K562 (cell line): ENCODE data around the gene TGM1. TPM values are rescaled to one million over a fixed set of nuclear protein-coding genes. Genes with fewer than 3 reads are reported as not detected.

ENCODE experiments used
- ARID3A ChIP-seq: IDR thresholded peaks from 2 replicates; pipeline ENCODE4 v1.6.1; 2012; ENCODE audit warnings: low read depth, low read length, improper control_type of control experiment, borderline replicate concordance
- ELK3 ChIP-seq: fragments of 450-650 bp; formaldehyde crosslinking; IDR thresholded peaks from 2 replicates; pipeline ENCODE4 v1.4.0; 2020; ENCODE audit warnings: mild to moderate bottlenecking
- NFRKB ChIP-seq: fragments of 450-650 bp; IDR thresholded peaks from 2 replicates; pipeline ENCODE4 v1.6.1; 2016; ENCODE audit warnings: low read depth
- PRPF4 ChIP-seq: fragments of 200-400 bp; formaldehyde crosslinking; IDR thresholded peaks from one replicate; pipeline ENCODE4 v1.6.1; 2017; ENCODE audit warnings: low read length, low read depth, mild to moderate bottlenecking; ENCODE audit not compliant: insufficient read depth, poor library complexity, severe bottlenecking
- SLC30A9 ChIP-seq: fragments of 250-450 bp; sonication (Bioruptor Pico); IDR thresholded peaks from 2 replicates; pipeline ENCODE4 v1.8.0; 2022; ENCODE audit warnings: mild to moderate bottlenecking, moderate library complexity
- SMAD1 ChIP-seq: fragments of 150-350 bp; IDR thresholded peaks from 2 replicates; pipeline ENCODE4 v1.6.1; 2014; ENCODE audit warnings: low read length, low read depth; ENCODE audit not compliant: partially characterized antibody
- SMARCC2 ChIP-seq: fragments of 450-650 bp; IDR thresholded peaks from 2 replicates; pipeline ENCODE4 v1.6.1; 2017; ENCODE audit warnings: antibody characterized with exemption, moderate library complexity, mild to moderate bottlenecking, low read depth
- VEZF1 ChIP-seq: fragments of 200-800 bp; sonication (Bioruptor generic); IDR thresholded peaks from 2 replicates; pipeline ENCODE4 v1.6.1; 2017; ENCODE audit warnings: missing genetic modification characterization, missing compliant biosample characterization
- ZNF347 ChIP-seq: fragments of 450-650 bp; formaldehyde crosslinking; IDR thresholded peaks from 2 replicates; pipeline ENCODE4 v1.4.0; 2020; ENCODE audit warnings: low read depth, mild to moderate bottlenecking, moderate library complexity
- ZNF507 ChIP-seq: conservative IDR thresholded peaks from 2 replicates; pipeline ENCODE4 v1.6.1; 2017; ENCODE audit warnings: missing genetic modification characterization, missing compliant biosample characterization
- polyA plus RNA-seq, 8 experiments: library from polyadenylated mRNA; depleted of rRNA in 4 of 8; stranded (reverse) in 5 of 8; unstranded in 3 of 8; fragments of >200 nt; fragmentation: Nextera tagmentation in 2 of 8; fragmentation: Illumina TruSeq in 1 of 8; extraction: Ambion mirVana in 2 of 8; extraction: Trizol in 1 of 8; gene quantifications; 2 replicates each; pipeline versions ENCODE4 v1.2.1 to v1.2.3, GENCODE V29; 2011 to 2014; ENCODE audit warnings: inconsistent platforms in 1 of 8, missing spikeins in 1 of 8
- total RNA-seq, 7 experiments: library from RNA; depleted of rRNA in 6 of 7; stranded (reverse); fragments of >200 nt in 6 of 7; fragmentation: Illumina TruSeq in 2 of 7; extraction: Trizol in 2 of 7; gene quantifications; 2 replicates each; pipeline versions ENCODE4 v1.2.1 to v1.2.3, GENCODE V29; 2011 to 2021; ENCODE audit warnings: low replicate concordance in 1 of 7
- TF ChIP-seq, protein P1 (sequence below): fragments of 450-650 bp; formaldehyde crosslinking; IDR thresholded peaks from 2 replicates; pipeline ENCODE4 v1.4.0; 2020; ENCODE audit warnings: mild to moderate bottlenecking, moderate library complexity

Gene TGM1
- total and polyA plus RNA-seq, 9 of the 15 experiments (the other 6 are each of a cell fraction or from before 2014, with no cell fraction given): 0.13 to 4.4 (median 0.88) TPM

DNA sequence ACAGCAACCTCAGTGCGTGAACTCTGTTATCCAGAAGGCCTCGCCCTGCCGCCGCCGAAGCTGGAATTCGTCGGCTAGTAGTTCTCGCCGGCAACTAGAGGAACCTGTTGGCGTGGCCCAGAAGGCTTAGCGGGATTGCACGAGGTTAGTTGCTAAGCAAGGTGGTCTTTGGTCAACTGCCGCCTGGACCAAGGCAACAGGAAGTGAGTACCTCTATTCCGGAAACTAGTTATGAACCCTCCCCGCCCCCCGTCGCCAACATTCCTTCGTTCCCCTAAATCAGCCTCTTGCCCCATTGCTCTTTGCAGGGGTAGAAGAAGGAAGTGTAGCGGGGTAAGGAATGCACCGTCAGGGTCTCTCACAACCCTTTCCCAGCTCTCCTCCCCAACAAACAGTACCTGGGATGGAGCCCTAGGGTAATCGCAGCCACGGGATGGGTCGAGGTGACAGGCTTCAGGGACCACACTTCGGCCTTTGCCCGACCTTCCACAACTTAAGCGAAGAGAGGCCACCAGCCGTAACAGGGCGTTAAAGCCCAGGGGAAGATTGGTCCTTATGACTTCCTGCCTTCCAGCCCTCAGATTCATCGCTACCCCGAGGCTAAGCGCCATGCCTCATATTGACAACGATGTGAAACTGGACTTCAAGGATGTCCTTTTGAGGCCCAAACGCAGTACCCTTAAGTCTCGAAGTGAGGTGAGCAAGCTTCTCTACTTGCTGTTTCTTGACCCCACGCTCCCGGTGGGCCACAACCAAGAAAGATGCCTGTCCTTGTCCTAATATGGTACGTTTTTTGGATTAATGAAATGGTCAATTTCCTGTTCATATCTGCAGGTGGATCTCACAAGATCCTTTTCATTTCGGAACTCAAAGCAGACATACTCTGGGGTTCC lies 30.1 kb downstream of the TGM1 start, which contains the start of gene GMPR2 (continued):
- TF ChIP-seq VEZF1 (CRISPR knock-in tag): peak; percentile 62
- no peak for TF ChIP-seq ELK3 (CRISPR knock-in tag)
- TF ChIP-seq NFRKB: no peak
- no peak for TF ChIP-seq ZNF507 (tag)
- TF ChIP-seq SMARCC2: no peak
- no peak for TF ChIP-seq SLC30A9 (CRISPR knock-in tag)
- no peak for TF ChIP-seq ARID3A
- TF ChIP-seq, protein P1, sequence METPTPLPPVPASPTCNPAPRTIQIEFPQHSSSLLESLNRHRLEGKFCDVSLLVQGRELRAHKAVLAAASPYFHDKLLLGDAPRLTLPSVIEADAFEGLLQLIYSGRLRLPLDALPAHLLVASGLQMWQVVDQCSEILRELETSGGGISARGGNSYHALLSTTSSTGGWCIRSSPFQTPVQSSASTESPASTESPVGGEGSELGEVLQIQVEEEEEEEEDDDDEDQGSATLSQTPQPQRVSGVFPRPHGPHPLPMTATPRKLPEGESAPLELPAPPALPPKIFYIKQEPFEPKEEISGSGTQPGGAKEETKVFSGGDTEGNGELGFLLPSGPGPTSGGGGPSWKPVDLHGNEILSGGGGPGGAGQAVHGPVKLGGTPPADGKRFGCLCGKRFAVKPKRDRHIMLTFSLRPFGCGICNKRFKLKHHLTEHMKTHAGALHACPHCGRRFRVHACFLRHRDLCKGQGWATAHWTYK (CRISPR knock-in tag): no peak
- TF ChIP-seq SMAD1: no peak
- TF ChIP-seq ZNF347 (CRISPR knock-in tag): no peak
- no peak for TF ChIP-seq PRPF4
